HG02973 (cell line): ENCODE data around the gene ERN2.
"Not testable (repeated sequence)": the region's sequence is repeated elsewhere in the genome, so short reads cannot be mapped to it uniquely, and the experiment has no call there.

Experiments used
- ATAC-seq: cut with Tn5 transposase; IDR thresholded peaks from one replicate; pipeline ENCODE4 v1.9.1; 2021; ENCODE audit warnings: moderate library complexity; ENCODE audit not compliant: unreplicated experiment

The ERN2 gene

DNA sequence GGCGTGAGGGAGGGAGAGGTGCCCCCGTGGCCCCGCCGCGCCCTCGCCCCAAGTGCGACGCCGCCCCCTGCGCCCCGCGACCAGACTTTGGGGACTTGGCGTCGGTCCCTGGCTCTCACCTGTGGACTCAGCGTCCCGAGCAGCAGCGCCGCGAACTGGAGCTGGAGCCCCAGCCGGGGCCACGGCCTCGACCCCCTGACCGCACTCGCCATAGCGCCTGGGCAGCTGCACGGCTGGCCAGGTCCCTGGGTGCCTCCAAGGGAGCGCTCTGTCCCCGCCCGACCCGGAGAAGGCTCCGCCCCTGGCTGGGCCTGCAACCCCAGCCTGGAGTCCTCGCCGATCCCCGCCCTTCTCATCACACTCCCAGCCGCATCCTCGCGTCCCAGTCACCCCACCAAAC, at the start of gene ERN2:
Gene ERN2 (minus strand): TSS at position 247 of the 400 bp plus-strand sequence. CDS start 35 bp downstream, at position 212.
- ATAC-seq, result no peak

DNA sequence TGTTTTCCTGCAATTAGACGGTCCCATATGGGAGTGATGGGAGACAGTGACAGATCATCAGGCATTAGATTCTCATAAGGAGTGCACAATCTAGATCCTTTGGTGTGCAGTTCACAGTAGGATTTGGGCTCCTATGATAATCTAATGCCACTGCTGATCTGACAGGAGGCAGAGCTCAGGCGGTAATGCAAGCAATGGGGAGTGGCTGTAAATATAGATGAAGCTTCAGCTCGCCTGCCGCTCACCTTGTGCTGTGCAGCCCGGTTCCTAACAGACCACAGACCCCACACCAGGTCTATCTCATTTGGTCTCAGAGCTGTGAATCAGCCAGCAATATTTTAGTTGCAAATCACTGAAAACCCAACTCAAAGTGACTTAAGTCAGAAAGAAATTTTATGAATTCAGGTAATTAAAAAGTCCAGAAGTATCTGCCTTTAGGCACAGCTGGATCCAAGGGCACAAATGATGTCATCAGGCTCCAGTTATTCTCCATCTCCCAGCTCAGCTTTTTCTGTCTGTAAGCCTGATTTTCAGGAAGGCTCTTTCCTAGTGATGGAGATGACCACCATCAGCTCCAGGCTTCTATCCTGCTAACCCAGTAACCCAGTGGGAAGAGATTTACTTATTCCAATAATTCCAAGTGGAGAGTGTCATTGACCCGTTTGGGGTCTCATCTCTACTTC, 45.1 kb upstream of the ERN2 start:
- no peak for ATAC-seq

DNA sequence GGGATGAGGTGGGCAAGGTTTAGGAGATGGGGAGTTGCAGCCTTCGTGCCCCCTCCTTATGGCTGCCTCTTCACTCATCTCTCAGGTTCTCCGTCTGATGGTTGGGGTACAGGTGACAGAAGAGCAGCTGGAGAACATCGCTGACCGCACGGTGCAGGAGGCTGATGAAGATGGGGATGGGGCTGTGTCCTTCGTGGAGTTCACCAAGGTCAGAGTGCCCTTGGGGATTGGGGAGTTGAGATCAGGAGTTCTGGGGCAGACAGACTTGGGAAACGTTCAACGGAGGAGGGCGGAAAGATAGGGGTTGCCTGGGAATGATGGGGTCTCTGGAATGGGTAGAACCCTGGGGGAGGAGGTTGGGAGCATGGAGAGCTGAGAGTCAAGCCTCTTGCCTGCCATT, 44.1 kb upstream of the ERN2 start:
- no peak for ATAC-seq

DNA sequence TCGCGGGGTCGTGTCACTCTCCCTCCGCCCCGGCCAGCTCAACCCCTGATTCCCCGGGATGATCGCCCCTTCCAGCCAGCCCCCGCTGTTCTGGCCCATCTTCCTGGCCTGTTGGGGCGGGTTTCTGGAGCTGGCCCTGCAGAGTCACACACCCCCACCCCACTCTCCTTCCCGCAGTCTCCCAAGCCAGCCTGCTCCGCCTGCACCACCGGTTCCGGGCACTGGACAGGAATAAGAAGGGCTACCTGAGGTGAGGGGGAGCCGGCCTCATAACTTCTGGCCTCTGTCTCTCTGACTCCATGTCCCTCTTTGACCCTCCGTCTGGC, 42.4 kb upstream of the ERN2 start:
- ATAC-seq, result no peak

DNA sequence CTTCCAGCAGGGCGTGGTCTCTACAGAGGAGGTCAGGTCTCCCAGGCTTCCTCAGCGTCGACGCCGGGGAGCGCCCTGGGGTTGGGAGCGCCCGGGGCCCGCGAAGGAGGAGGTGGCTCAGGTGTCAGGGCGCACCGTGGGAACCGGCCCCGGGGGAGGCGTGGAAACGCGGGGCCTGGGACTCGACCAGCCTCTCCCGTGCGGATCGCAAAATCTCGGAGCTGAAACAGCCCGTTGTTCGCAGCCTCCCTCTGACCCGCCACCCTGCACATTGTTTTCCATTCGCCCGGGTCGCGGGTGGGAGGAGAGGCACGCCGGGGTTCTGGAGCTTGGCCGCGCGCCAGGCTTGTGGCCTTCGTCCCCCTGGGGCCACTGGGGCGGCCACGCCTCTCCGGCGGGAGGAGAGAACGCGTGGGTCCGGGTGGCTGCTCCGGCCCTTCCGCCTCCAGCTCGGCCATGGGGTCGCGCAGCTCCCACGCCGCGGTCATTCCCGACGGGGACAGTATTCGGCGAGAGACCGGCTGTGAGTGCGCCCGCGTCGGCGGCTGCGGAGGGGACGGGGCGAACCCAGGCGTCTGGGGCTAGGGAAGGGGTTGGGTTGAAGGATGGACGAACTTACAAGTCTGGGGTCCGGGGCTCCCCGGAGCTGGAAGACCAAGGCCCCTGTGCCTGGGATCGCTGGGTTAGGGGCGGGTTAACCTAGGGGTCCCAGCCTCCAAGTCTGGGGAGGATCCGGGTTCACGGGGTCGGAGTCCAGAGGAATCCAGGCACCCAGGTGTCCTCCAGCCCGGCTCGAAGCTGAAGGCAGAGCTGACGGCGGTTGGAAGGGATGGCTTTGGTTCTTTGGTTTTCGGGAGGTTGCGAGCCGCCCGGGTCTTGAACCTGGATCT, 41.8 kb upstream of the ERN2 start, which contains the start of gene CHP2:
Gene CHP2 (plus strand): TSS at position 433 of the 890 bp plus-strand sequence. CDS start 24 bp downstream, at position 457.
- ATAC-seq, result no peak

DNA sequence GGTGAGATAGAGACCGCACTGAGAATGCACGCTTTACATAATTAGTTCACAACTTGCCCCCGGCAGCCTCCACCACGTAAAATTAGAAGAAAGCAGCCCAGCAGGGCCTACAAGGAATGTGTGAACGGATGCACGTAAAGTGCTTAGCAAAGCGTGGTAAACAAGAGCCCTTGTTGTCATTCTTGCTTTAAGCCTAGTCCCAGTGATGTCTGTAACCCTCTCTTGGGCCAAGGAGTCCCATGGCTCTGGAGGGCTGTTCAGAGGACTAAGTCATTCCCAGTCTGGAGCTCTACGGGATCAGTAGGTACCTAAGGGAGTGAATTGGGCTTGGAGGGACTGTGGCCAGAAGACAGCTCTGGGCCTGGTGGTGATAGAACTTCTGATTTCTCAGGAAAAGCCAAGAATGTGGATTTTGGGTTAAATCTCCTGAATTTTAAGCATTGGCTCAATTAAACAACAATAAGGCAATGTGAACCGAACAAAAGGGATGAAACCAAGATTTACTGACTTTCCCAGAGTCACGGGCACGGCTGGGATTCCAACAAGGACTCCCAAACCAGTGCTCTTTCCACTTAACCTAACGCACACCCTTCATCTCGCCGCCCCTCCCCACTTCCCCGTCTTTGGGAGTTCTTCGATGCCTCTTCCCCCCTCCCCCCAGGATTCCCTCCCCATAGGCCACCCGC, 41.0 kb upstream of the ERN2 start:
- ATAC-seq, result no peak

DNA sequence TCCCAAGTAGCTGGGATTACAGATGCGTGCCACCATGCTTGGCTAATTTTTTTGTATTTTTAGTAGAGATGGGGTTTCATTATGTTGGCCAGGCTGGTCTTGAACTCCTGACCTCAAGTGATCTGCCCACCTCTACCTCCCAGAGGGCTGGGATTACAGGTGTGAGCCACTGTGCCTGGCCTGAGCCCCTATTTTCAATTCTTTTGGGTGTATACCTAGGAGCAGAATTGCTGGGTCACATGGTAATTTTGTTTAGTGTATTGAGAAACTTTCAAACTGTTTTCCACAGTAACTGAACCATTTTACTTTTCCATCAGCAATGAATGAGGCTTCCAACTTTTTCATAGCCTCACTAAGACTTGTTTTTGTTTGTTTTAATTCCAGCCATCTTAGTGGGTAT, 38.0 kb upstream of the ERN2 start:
- ATAC-seq, result not testable (repeated sequence)

DNA sequence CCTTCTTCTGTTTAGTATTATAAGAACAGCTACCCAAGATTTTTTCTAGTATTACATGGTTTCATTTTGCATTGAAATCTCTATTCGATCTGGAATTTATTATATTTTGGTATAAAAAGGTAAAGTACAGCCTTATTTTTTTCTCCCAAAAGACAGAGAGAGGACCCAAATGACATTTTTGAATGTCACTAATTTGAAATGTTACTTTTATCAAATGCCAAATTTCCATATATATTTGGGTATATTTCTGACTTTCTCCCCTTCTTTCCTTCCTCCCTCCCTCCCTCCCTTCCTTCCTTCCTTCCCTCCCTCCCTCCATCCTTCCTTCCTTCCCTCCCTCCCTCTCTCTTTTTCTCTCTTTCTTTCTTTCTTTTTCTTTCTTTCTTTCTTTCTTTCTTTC, 35.6 kb upstream of the ERN2 start:
- ATAC-seq, result no peak

DNA sequence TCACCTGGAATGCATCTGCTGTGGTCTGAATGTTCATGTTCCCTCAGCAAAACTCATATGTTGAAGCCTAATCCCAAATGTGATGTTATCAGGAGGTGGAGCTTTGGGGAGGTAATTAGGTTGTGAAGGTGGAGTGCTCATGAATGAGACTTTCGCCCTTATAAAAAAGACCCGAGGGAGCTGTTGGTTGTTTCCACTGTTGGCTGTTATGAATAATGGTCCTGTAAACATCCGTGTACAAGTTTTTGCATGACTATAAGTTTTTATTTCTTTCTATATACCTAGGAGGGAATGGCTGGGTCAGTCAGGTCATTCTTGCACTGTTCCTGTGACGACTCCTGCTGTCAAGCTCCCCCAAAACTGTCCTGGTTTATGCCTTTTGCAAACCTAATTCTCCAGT, 32.2 kb upstream of the ERN2 start:
- no peak for ATAC-seq

DNA sequence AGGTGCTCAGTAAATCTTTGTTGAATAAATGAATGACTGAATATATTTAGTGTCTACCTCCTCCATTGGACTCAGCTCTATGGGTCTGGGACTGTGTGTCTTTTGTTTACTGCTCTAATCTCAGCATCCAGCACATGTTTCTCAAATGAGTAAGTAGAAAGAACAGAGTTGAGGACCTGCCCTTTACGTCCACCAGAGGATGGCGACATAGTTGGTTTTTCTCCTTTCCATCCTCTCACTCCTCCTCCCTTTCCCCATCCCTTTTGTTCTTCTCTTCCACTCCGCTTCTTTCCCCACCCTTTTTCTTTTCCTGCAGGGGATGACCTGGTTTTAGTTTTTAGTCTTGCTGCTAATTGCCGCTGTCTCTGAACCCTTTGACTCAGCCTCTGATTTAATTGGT, 29.7 kb upstream of the ERN2 start:
- no peak for ATAC-seq

DNA sequence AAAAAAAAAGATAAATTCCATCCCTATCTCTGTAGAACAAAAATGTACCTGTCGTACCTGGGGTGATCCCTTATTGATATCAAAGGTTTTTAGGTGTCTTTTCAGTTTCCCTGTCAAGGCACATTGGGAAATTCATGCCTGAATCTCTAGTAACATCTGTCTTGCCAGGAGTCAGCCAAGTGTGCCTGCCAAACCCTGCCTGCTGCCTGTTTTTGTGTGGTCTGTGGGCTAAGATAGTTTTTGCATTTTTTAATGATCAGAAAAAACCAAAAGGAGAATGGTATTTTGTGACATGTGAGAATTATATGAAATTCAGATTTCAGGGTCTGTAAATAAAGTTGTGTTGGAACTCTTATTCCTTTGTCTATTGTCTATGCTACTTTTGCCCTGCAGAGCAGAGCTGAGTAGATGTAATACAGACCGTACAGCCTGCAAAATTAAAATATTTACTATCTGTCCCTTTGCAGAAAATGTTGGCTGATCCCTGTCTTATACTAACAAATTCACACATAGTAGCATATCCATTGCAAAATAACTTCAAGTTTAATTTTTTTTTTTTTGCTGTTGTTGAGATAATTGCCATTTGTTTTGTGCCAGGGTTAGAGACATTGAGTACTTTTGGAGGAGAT, 28.8 kb upstream of the ERN2 start:
- no peak for ATAC-seq

DNA sequence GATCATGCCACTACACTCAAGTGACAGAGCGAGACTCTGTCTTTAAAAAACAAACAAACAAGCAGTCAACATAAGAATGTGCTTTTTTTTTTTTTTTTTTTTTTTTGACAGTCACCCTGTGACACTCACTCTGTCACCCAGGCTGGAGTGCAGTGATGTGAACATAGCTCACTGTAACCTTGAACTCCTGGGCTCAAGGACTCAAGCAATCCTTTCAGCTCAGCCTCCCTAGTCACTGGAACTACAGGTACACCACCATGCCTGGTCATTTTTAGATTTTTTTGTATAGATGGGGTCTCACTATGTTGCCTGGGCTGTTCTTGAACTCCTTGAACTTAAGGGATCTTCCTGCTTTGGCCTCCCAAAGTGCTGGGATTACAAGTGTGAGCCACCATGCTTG, 26.5 kb upstream of the ERN2 start:
- no peak for ATAC-seq

DNA sequence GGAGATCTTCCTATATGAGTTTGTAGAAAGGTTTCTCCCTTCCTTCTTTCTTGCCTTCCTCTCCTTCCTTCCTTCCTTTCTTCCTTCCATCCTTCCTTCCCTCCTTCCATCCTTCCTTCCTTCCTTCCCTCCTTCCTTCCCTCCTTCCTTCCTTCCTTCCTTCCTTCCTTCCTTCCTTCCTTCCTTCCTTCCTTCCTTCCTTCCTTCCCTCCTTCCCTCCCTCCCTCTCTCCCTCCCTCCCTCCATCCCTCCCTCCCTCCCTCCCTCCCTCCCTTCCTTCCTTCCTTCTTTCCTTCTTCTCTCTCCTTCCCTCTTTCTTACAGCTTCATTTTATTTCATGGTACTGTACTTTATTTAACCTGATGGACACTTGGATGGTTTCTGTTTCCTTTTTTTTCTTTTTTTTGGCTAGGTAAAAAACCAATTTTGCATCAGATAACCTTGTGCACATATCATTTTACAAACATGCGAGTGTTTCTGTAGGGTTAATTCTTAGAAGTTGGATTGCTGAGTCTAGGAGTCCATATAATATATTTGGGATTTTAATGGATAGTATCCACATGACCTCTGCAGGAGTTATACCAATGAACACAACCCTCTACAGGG, 24.5 kb upstream of the ERN2 start:
- not testable (repeated sequence) for ATAC-seq

DNA sequence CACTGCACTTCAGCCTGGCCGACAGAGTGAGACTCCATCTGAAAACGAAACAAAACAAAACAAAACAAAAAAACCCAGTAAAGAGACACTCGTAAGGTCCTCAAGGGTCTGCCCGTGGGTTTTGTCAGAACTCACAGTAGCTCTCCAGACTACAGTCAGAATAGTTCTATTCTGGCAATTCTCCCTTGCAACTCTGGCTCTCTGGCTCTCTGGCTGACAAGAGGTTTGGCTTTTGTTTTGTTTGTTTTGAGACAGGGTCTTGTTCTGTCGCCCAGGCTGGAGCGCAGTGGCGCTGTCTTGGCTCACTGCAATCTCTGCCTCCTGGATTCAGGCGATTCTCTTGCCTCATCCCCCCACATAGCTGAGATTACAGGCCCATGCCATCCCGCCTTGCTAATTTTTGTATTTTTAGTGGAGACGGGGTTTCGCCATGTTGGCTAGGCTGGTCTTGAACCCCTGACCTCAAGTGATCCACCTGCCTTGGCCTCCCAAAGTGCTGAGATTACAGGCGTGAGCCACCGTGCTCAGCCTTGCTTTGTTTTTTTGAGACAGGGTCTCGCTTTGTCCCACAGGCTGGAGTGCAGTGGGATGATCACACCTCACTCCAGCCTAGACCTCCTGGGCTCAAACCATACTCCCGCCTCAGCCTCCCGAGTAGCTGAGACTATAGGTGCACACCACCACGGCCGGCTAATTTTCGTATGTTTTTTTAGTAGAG, 21.3 kb upstream of the ERN2 start:
- no peak for ATAC-seq

DNA sequence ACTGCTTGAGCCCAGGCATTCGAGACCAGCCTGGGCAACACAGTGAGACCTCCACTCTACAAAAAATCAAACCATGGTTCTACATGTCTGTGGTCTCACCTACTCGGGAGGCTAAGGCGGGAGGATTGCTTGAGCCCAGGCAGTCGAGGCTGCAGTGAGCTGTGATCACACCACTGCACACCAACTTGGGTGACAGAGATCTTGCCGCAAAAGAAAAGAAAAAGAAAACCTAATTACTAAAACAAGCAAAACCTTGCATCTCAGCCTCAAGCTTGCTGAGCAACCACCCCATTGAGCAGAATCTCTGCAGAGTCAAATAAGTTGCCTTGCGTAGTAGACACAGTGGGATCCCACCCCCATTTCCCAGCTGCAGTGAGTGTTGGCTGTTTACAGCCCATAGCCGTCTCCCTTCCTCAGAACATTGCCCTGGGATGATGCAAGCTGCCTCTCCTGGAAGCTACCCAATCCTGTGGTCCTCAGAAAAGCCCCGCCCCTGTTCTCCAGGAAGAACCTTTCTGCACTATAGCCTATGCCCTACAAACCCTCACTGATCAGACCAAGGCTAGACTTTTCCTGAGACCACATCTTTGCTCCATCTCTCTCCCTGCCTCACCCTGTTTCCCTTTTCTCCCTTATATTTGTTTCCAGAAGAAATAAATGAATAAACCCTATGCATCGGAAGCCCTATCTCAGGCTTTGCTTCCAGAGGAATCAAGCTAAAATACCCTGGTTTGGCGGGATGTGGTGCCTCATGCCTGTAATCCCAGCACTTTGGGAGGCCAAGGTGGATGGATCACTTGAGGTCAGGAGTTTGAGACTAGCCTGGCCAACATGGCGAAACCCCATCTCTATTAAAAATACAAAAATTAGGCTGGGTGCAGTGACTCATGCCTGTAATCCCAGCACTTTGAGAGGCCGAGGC, 16.7 kb upstream of the ERN2 start:
- ATAC-seq, result no peak

DNA sequence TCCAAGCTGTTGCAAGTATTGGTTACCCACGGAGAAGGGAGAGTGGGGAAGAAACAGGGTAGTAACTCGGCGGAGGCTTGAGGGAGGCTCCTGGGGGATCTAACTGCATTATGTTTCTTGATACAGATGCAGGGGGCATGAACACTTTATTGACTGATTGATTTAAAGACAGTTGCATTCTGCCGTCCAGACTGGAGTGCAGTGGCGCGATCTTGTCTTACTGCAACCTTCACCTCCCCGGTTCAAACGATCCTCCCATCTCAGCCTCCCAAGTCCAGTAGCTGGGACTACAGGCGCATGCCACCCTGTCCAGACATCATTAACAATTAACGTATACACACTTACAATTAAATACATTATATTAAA, 15.1 kb upstream of the ERN2 start:
- no peak for ATAC-seq

DNA sequence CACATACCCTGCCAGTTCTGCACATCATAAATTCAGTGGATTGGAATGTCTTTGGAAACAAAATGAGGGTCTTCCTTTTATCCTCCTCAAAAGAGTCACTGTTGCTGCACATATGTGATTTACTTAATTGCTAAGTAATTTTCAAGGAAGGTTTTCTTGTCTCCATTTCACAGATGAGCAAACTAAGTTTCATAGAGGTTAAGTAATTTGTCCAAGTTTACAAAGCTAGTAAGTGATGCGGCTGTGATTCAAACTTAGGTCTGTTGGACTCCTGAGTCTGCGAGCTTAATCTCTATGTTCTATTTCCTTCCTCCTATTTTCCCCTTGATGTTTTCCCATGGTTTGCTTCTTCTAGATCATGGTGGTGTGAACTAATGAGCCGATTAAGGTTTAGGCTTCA, 13.7 kb upstream of the ERN2 start:
- ATAC-seq, result no peak

DNA sequence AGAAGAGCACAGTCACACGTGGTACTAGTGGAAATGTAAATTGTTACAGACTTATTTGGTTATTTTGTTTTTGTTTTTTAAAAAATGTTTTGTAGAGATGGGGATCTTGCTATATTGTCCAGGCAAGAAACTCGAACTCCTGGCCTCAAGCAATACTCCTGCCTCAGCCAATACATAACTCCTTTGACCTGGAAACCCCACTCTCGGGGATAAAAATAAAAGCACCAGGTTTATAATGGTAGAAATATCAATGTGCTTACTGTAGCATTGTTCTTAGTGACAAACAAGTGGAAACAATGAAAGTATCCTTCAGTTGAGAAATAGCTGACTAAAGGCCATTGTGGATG, 11.7 kb upstream of the ERN2 start:
- ATAC-seq, result no peak

DNA sequence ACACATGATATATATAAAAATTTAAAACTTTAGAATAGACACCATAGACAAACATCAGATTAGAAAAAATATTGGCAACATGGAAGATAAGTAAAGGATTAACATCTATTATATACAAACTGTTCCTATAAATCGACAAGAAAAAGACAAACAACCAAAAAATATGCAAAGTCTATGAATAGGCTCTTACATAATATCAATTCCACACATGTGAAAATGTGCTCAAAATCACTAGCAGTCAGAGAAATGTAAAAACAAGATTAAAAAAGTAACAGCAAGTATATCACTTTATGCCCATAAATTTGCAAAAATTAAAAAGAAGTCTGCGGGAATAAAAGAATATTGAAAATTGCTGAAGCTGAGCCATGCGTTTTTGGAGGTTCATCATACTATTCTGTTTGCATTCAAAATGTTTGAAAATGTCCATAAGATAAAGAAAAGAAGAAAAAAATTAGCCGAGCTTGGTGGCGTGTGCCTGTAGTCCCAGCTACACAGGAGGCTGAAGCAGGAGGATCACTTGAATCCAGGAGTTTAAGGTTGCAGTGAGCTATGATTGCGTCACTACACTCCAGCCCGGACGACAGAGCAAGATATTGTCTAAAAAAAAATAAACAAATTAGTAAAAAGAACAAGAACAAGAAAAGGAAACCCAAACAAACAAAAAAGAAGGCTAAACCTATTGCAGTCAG, 11.2 kb upstream of the ERN2 start:
- ATAC-seq, result no peak
